Measurements from ENCODE around the gene KLK1.
A peak's percentile ranks its signal among the peaks of the same experiment; 100 is the strongest.

KLK1 gene

DNA sequence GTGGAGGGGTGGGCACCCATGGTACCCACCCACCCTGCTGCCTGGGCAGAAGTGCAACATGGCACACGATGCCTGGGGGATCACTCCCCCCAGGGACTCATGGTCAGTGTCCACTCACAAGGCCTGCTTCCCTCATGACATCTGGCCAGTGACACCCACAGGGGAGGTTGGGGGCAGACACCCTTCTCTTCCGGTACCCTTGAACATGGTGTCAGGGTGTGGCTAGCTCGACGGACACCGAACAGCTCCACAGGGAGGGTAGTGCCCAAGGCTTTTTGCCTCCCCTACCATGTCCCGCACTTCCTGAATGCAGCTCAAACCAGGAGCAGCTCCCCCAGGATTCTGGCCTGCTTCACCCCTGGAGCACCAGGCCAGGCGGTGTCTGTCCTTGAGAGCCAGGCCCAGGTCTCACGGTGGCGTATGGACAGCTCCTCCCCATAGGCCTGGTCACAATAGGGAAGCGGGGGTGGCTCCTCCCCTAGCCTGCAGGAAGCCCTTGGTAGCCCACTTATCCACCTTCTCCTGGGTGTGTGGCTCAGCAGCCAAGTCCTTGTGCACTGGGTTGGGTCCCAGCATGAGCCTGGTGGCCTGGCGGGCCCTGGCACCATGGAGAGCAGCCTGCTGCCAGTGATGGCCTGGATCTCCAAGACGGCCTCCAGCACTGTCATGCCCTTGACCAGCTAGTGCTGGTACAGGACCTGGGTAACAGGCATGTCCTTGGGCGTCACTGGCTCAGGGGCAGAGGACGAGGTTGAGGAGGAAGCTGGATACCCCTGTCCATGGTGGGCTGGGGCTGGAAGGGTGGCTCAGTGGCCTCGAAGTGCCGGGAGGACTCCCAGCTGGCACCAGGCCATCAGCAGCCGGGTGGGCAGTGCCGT lies 25.6 kb downstream of the KLK1 start:
- Mint-ChIP-seq H3K4me1 (peaks cover 20% of the 10 kb centered on the region), H3K9me3 (no peaks in the 10 kb centered on the region), H3K4me3 (no peak overlapping the region), H3K27me3 (ENCODE audit: low read depth, poor library complexity) (no peaks in the 10 kb centered on the region), H3K27ac (no peak overlapping the region), H3K36me3 (ENCODE audit: low read depth) (peaks cover 23% of the 10 kb centered on the region)
- DNase-seq = no peak
- TF ChIP-seq, protein P1, sequence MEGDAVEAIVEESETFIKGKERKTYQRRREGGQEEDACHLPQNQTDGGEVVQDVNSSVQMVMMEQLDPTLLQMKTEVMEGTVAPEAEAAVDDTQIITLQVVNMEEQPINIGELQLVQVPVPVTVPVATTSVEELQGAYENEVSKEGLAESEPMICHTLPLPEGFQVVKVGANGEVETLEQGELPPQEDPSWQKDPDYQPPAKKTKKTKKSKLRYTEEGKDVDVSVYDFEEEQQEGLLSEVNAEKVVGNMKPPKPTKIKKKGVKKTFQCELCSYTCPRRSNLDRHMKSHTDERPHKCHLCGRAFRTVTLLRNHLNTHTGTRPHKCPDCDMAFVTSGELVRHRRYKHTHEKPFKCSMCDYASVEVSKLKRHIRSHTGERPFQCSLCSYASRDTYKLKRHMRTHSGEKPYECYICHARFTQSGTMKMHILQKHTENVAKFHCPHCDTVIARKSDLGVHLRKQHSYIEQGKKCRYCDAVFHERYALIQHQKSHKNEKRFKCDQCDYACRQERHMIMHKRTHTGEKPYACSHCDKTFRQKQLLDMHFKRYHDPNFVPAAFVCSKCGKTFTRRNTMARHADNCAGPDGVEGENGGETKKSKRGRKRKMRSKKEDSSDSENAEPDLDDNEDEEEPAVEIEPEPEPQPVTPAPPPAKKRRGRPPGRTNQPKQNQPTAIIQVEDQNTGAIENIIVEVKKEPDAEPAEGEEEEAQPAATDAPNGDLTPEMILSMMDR (IDR thresholded peaks at IDR 0.05) = no peak

DNA sequence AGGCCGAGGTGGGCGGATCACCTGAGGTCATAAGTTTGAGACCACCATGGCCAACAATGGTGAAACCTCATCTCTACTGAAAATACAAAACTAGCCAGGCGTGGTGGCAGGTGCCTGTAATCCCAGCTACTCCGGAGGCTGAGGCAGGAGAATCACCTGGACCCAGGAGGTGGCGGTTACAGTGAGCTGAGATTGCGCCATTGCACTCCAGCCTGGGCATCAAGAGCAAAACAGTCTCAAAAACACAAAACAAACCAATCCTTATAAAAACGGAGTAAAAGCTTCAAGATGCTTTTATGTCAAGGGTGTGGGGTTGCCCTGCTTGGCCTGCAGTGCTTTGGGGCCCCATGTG lies 26.2 kb downstream of the KLK1 start:
- Mint-ChIP-seq H3K9me3 (no peaks in the 10 kb centered on the region), H3K27ac (no peak overlapping the region), H3K4me3 (no peak overlapping the region), H3K27me3 (ENCODE audit: low read depth, poor library complexity) (no peaks in the 10 kb centered on the region), H3K4me1 (peaks cover 14% of the 10 kb centered on the region), H3K36me3 (ENCODE audit: low read depth) (peaks cover 19% of the 10 kb centered on the region)
- no peak for DNase-seq
- TF ChIP-seq, protein P1 (IDR thresholded peaks at IDR 0.05) = no peak

DNA sequence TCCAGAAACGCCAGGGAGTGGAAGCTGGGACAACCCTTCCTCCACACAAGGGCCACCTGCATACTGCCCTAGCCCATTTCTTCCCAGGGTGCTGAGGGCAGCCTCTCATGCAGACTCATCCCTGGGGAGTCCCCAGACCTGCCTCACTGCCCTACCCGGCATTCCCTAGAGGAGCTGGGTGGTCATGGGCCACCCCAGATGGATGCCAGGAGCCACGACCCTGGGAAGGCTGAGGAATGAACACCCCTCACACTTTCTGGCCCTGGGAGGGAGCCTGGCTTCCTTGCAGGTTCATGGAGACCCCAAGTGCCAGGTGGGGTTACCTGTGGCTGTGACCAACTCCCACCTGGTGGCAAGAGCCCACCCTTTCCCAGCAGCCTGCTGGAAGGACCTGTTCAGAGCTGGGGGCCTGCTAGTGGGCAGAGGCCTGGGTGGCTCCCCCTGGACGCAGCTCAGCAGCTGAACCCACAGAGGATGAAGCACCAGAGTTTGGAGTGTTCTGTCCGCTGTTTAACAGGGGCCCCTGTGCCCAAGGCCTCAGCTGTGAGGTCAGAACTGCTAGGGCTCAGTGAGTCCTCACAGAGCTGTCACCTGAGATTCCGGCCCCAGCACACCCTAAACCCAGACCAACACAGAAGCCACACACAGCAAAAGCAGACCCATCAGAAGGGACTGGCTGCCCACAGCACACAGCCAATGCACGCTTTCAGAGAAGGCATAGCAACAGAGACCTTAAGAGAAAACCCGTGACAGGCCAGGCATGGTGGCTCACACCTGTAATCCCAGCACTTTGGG lies 26.8 kb downstream of the KLK1 start:
- Mint-ChIP-seq H3K36me3 (ENCODE audit: low read depth) (peaks cover 15% of the 10 kb centered on the region), H3K9me3 (no peaks in the 10 kb centered on the region), H3K27me3 (ENCODE audit: low read depth, poor library complexity) (no peaks in the 10 kb centered on the region), H3K4me1 (peaks cover 8% of the 10 kb centered on the region), H3K27ac (peak overlapping the region; percentile 69), H3K4me3 (no peak overlapping the region)
- TF ChIP-seq, protein P1 (IDR thresholded peaks at IDR 0.05) = no peak
- no peak for DNase-seq

DNA sequence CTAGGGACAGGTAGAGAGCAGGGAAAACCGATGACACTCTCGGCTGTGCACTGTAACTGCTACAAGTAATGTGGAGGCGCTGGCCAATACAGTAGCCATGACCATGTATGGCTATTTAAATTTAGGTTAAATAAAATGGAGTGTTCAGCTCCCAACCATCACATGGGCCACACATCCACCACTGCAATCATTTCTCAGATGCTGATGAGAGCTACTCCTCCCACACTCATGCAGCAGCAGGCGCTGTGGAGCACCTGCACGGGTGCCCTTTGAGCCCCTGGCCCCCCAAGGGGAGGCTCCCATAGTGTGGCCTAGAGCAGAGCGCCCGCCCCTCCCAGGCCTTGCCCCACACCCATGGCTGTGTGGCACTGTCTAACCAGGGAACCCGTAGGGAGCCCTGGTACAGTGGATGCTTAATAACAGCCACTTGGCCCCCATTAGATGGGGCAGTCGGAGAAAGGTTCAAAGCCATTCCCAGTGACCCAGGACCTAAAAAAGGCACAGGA lies 27.4 kb downstream of the KLK1 start:
- H3K36me3 Mint-ChIP-seq (ENCODE audit: low read depth) = peaks cover 12% of the 10 kb centered on the region
- H3K27ac Mint-ChIP-seq = peak overlapping the region; percentile 77
- H3K4me1 Mint-ChIP-seq = peaks cover 7% of the 10 kb centered on the region
- TF ChIP-seq, protein P1 (IDR thresholded peaks at IDR 0.05) = no peak
- DNase-seq = no peak
- H3K9me3 Mint-ChIP-seq = no peaks in the 10 kb centered on the region
- no peaks in the 10 kb centered on the region for H3K27me3 Mint-ChIP-seq (ENCODE audit: low read depth, poor library complexity)
- H3K4me3 Mint-ChIP-seq = no peak overlapping the region

DNA sequence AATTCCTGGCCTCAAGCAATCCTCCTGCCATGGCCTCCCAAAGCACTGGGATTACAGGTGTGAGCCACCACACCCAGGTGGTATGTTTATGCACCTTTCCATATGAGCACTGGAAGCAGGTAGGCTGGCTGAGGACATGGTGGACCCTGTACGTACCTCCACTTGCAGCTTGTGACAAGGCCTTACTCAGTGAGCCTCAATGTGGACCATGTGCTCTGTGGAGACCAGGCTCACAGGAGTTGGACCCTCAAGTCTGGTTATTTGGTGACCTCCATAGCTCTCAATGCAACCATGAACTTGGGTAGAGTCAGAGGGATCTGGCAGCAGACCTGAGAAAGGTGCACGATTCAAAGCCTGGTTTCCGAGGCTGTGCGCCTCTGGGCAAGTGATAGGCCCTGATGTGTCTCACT lies 27.9 kb downstream of the KLK1 start:
- Mint-ChIP-seq H3K36me3 (ENCODE audit: low read depth) (peaks cover 7% of the 10 kb centered on the region), H3K9me3 (no peaks in the 10 kb centered on the region), H3K27me3 (ENCODE audit: low read depth, poor library complexity) (no peaks in the 10 kb centered on the region), H3K4me1 (peaks cover 7% of the 10 kb centered on the region), H3K27ac (peak overlapping the region; percentile 77), H3K4me3 (no peak overlapping the region)
- no peak for DNase-seq
- TF ChIP-seq, protein P1 (IDR thresholded peaks at IDR 0.05) = no peak
